Neural progenitor cell (in vitro differentiated cells): Measurements from ENCODE around the gene PHACTR2.

ENCODE experiments used
- CTCF ChIP-seq: fragments of 200-600 bp; sonication (generic); IDR thresholded peaks from 2 replicates; pipeline ENCODE4 v1.5.1; 2017; ENCODE audit warnings: antibody characterized with exemption, mild to moderate bottlenecking
- EZH2 ChIP-seq: fragments of 200-600 bp; sonication (generic); IDR thresholded peaks from 2 replicates; pipeline ENCODE4 v1.6.1; 2017; ENCODE audit warnings: antibody characterized with exemption, mild to moderate bottlenecking, moderate library complexity

GRCh38 chr6:143782481-143782880 lies 104.7 kb downstream of the PHACTR2 start:
- TF ChIP-seq CTCF (no peak), EZH2 (no peak)
